CD4-positive, alpha-beta T cell treated with Interleukin-17A for 1 hour (primary cell): Measurements from ENCODE around the gene GSKIP.
"Not testable (repeated sequence)": the region's sequence is repeated elsewhere in the genome, so short reads cannot be mapped to it uniquely, and the experiment has no call there.

Experiments
- DNase-seq: peaks from one replicate; pipeline ENCODE4 v3.0.0-alpha.2; 2020

Gene GSKIP

DNA sequence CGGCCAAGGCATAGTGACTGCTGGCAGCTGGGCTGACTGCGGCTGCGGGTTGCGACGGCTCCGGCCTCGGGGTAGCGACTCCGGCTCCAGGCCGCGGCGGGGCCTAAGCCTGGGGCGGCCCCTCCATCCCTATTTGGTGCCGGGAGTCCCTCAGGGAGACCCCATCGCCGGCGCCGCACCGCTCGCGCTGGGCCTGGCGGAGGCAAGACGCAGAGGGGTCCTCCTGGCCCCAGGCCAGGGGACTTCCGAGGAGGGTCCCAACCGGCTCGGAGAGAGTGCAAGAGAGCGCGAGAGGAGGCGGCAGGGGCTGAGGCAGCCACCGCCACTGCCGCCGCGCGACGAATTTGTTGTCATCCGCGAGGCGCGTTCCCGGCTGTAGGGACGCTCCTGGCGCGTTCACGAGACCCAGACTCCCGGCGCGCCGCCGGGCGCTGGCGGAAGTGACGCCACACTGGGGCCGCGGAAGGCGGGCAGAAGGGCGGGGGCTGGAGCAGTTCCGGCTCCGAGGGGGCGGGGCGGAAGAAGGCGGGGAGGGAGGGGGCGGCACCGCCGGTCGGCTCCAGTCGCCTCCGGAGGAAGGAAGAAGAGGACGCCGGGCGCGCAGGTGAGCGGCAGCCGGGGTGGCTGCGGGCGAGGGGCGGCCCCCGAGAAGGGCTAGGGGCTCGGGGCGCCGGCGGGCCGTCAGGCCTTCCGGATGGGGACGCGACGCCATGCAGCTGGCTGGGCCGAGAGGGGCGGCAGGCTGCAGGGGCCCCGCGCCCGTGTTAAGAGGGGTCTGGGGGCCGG lies at the start of gene GSKIP, which contains the start of gene ATG2B:
TSS of gene GSKIP (plus strand) at position 562 of the 786 bp plus-strand sequence. CDS start 18,722 bp downstream, outside the sequence.
TSS of gene ATG2B (minus strand) at position 377 of the 786 bp plus-strand sequence. CDS start at position 12, 365 bp downstream.
- peak; percentile 97 for DNase-seq

DNA sequence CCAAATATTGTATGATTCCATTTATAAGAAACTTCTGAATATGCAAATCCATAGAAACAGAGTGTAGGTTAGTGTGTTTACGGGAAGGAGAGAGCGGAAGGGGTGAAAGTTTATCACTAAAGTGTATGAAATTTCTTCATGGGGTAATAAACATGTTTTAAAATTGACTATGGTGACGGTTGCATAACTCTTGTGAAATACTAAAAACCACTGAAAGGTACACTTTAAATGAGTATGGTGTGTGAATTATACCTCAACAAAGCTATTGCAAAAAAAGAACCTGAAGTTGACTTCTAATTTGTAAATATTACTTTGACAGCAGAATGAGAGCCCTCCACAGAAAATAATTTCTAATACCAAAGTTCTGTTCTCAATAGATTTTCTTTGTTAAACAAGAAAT lies 47.2 kb upstream of the GSKIP start:
- DNase-seq, result no peak

DNA sequence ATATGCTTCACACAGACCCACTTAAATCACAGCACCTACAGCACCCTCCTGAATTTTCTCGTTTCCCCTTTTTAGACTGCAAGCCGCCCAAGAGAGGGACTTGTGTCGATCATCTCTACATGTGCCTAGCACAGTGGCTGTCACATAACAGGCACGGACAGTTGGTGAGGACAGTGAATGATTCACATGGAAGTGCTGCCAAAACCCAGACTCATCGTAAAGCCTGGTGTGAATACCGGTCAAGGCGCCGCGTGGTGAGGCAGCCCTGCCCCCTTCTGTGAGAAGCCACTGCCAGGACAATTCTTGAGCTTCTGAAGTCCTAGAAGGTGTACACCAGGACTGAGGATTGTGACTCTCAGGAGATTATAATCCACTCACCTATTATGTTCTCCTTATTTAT lies 44.5 kb upstream of the GSKIP start:
- no peak for DNase-seq

DNA sequence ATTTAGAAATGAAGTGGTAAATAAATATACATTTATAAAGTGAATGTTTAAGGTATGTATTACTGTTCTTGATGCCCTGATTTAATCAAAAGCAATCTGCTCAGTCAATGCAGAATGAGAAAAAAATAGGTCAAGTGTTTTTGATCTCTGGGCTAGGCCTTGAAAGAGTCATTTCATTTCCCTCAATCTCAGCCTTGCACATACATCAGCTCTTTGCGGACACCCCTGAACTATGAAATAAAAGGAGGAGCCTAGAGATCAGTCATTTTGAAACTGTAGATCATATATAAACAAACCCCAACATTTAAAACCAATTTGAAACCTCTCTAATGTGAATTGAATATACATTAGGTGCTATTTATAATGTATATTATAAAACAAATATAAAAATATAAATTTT lies 42.7 kb upstream of the GSKIP start:
- DNase-seq, result peak; percentile 14

- no peak for DNase-seq
These were observed 39.1 kb upstream of the GSKIP start for GRCh38 chr14:96324219-96324618.

DNA sequence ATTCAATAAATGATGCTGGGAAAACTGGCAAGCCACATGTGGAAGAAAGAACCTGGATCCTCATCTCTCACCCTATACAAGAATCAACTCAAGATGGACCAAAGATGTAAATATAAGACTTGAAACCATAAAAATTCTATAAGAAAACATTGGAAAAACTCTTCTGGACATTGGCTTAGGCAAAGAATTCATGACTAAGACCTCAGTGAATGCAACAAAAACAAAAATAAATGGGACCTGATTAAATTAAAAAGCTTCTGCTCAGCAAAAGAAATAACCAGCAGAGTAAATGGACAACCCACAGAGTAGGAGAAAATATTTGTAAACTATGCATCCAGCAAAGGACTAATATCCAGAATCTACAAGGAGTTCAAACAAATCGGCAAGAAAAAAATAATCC lies 24.8 kb upstream of the GSKIP start:
- DNase-seq, result no peak

DNA sequence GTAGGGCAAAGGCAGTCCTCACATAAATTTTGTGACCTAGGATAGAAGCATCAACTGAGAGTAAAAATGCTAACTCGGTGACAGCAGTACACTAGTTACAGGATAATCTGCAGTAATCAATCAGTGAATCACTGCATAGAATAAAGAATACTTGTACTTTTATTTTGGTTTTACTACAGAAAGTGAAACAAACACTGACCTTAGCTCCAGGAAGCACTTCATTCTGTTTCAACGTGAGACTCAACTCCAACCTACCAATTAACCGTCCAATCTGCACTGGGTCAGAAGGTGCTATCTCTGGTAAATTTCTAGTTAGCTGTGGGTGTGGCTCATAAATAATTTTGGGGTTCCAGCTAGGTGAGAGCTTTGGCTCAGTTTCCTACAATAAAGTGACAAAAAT lies 22.0 kb upstream of the GSKIP start:
- no peak for DNase-seq

GRCh38 chr14:96345669-96346068 lies 17.7 kb upstream of the GSKIP start:
- no peak for DNase-seq

DNA sequence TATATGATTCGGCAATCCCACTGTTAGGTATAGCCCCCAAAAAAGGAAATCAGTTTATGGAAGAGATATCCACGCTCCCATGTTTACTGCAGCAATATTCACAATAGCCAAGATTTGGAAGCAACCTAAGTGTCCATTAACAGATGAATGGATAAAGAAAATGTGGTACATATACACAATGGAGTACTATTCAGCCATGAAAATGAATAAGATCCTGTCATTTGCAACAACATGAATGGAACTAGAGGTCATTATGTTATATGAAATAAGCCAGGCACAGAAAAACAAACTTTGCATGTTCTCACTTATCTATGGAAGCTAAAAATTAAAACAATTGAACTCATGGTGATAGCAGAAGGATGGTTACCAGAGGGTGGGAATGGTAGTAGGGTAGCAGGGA lies 15.4 kb upstream of the GSKIP start:
- DNase-seq, result not testable (repeated sequence)

DNA sequence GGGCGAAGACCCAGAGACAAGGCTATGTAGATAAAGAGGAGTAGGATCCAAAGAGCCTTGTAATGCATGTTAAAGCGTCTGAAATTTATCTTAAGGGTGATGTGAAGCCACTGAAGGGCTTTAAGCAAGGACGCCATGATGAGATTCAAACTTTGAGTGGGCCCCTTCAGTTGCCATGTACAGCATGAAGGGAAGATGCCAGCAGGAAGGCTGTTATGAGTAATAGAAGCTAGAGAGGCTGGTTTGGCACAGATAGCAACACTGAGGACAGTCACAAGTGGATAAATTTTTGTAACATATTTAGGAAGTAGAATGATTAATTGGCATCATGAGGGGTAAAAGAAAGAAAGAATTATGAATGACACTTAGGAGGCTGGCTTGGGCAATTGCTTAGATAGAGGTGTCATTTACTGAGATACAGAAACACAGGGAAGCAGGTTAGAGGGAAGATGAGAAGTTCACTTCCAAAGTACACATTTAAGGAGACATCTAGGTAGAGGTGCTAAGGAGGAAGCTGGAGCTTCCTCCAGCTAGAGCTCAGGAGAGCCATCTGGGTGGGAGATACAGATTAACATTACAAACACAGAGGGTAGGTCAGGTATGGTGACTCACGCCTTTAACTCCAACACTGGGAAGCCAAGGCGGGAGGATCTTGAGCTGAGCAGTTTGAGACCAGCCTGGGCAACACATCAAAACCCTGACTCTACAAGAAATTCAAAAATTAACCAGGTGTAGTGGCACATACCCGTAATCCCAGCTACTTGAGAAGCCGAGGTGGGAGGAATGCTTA lies 13.8 kb upstream of the GSKIP start:
- no peak for DNase-seq

DNA sequence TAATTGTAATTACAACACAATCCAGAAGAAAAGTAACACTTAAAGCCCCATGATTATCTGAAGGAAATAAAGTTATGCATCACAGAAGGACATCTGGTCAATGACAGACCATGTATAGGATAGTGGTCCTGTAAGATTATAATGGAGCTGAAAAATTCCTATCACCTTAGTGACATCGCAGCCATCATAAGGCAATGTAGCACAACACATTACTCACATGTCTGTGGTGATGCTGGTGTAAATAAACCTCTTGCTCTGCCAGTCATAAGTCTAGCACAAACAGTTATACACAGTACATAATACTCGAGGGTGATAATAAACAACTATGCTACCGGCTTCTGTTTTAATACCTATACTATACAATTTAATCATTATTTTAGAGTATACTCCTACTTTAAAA lies 11.3 kb upstream of the GSKIP start:
- DNase-seq, result no peak

GRCh38 chr14:96352708-96353107 lies 10.6 kb upstream of the GSKIP start:
- DNase-seq, result no peak

GRCh38 chr14:96354246-96354645 lies 9.1 kb upstream of the GSKIP start:
- no peak for DNase-seq

DNA sequence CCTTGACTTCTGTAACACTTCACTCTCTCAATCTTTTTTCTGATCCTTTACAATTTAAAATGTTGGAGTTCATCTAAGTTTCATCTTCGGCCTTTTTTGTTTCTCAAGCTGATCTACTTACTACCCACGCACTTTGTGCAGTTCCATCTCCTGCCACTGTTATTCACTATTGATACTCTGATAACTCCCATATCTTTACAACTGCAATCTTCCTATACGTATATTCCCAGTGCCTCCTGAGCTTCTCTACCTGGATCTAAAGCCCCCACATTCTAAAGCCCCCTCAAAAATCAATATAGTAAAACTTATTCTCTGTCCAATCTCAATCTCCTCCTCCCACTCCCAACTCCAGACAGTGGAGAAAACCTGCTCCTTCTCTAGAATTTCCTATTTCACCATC lies 6.1 kb upstream of the GSKIP start:
- DNase-seq, result no peak

DNA sequence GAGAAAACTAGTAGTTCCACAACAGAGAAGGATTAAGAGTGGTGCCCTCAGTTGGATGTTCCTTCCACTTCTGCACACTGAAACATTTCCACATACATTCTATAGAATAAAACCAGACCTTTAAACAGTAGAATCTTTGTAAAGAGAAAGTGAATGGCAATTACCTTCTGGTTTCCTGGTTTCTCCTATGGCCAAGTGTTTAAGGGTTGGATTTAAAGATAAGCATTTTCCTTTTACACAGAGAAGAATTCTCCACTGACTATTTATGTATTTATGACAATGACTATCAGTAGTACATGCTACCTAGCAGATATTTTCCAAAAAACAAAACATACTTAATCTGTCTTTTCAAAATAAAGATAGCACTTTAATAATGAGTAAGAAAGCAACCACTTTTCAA lies 3.4 kb upstream of the GSKIP start:
- no peak for DNase-seq

DNA sequence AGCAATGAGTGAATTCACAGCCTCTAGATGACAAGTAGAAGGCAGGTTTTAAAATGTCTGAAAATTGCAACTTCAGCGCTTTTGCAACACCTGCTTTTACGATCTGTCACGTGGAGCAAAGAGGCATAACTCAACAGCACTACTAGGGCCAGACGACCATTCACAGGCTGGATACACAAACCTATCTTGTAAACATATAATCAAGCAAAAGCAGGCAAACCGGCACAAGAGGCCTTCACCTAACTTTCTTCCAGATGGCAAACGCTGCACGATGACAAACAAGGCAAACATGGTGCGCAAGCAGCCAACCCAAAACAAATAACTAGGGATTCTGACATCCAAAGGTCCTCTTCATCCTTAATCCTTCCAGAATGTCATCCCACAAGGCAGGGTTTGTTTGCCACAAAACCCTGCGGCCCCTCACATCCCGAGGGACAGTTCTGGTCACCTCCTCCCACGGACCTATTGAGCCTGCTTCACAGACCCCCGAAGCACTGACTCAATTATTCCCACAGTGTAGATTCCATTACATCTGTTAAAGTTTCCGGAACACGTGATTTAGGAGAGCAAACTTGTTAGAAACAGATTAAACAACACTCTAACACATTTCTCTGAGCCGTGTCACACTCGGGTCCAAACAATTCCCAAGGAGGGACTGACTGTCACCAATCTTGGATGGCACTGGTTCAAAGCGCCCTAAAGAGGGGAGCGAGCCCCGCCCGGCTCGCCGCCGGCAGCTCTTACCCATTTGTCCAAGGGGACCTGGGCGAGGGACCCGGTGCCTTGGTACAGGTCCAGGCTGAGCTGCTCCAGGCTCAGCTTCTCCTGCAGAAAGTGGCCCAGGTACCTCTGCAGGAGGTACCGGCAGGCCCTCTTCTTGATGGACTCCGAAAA lies 1.0 kb upstream of the GSKIP start:
- peak; percentile 83 for DNase-seq

- DNase-seq, result peak; percentile 45
These were observed 518 bp downstream of the GSKIP start for GRCh38 chr14:96363751-96364336.

DNA sequence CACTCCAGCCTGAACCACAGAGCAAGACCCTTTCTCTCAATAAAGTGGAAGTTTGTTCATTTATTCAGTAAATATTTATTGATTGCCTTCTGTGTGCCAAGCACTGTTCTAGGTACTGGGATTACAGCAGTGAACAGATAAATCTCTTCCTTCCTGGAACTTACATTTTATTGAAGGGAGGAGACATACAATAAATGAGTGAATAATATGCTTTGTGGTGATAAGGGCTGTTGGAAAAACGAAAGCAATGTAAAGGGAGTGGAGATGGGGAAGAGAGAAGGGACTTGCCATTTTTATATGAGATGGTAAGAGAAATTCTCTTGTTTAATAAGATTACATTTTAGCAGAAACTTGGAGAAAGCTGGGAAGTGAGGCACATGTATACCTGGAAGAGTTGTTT lies 1.6 kb downstream of the GSKIP start:
- DNase-seq, result no peak

- DNase-seq, result no peak
These were observed 5.2 kb downstream of the GSKIP start for GRCh38 chr14:96368534-96368933.

DNA sequence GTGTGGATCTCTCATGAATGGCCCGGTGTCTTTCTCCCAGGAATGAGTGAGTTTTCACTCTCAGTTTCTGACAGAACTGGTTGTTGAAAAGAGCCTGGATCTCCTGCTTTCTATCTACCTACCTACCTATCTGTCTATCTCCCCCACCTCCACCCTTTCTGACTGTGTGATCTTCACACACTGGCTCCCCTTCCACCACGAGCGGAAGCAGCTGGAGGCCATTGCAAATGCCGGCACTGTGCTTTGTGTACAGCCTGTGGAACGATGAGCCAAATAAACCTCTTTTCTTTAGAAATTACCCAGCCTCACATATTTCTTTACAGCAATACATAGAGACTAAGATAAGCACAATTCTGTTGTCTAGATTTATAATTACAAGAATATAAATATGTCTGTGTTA lies 7.2 kb downstream of the GSKIP start:
- no peak for DNase-seq

DNA sequence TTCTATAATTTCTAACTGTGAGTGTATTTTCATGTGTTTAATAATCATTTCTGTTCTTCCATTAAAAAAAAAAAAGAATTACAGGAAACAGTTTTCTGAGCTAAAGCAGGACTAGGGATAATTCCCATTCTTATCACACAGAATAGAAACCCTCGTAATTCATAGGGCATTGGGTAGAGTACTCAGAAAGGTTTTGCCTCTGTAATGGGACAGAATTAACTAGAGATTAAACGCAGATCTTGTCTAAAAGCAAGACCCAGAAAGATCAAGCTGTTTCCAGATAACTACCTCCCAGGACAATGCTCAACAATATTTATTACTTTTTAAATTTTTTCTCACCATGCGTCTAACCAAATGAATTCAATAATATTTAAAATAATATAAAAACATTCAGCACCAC lies 10.2 kb downstream of the GSKIP start:
- no peak for DNase-seq

GRCh38 chr14:96376093-96376492 lies 12.8 kb downstream of the GSKIP start:
- DNase-seq, result no peak

GRCh38 chr14:96380735-96381134 lies 17.4 kb downstream of the GSKIP start:
- no peak for DNase-seq
